Activated T-helper 9 cell treated with anti-CD3 and anti-CD28 coated beads, Interleukin-2, amount 50 U/mL, for 16 hours (primary cell): ENCODE results near the gene PLXDC2.

ENCODE experiments used
- DNase-seq: peaks from one replicate; pipeline ENCODE4 v3.0.0-alpha.2; 2020; ENCODE audit warnings: low read depth

The PLXDC2 gene

DNA sequence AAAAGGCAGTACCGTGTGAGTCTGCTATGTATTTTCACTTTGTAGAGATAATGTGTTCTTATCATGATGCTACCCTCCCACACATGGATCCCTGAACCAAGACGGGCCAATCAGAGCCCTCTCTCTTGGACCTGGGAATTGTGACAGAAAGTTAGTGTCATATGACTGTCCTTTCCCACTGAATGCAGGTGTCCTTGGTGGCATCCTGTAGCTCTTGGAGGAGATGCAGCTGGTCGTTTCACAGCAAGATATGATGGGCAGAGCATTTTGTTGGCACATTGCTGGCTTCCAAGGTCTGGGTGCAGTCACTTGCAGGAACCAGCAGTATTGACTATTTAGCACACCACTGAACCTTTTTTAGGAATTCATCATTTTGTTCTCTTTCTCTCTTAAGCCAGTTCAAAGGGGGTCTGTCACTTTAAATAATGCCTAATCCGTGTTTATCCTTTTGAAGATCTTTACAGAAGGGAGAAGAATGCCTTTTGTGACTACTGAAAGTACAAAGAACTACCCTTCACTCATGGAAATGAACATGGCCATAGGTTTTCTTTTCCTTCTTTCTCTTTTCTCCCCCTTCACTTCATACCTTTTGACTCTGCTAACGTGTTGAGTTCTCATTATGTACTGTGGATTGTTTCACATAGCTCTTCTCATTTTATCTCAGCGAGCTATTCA, 125.1 kb downstream of the PLXDC2 start:
- DNase-seq: no peak

DNA sequence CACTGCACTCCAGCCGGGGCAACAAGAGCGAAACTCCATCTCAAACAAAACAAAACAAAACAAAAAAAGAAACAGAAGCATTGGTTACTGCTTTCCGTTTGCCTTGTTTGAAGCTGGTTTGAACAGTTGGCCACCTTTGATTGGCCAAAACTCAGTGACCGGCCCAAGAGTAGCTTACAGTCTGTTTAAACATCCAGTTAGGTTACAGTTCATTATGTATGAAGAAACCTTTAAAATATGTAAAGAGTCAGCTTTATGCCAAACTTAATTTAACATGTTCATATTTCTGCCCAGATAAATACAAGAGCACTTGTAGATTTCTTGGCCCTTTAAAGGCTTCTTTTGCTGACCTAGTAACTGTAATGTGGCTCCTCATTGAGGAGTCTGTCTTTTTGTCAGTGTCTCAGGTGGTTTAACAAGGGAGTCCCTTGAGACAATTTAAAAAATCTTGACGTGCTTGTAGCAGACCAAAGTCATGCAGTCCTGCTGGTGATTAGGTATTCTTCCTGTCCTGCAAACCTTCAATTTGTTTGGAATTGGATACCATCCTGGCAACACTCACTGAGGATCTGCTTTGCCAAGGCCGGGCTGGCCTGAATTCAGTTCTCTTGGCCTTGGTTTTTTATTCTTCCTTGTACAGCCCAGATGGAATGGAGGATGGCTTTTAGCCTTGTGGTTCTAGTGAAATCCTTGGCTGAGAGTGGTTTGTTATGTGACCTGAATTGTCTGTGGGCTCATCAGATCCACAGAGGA, 128.9 kb downstream of the PLXDC2 start:
- no peak for DNase-seq

DNA sequence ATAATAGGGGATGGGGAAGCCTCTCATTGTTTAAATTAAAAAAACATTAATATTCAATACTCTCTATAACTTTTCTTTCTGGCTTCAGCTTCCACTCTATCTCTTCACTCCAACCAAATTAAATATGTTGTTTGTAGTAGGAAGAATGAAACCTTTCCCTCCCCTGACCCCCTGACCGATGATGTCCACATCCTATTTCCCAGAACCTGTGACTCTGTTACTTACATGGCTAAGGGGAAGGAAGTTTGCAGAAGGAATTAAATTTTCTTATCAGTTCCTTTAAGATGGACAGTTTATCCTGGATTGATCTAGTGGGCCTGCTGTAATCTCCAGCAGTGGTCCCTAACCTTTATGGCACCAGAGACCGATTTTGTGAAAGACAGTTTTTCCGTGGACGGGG, 130.0 kb downstream of the PLXDC2 start:
- DNase-seq: no peak

DNA sequence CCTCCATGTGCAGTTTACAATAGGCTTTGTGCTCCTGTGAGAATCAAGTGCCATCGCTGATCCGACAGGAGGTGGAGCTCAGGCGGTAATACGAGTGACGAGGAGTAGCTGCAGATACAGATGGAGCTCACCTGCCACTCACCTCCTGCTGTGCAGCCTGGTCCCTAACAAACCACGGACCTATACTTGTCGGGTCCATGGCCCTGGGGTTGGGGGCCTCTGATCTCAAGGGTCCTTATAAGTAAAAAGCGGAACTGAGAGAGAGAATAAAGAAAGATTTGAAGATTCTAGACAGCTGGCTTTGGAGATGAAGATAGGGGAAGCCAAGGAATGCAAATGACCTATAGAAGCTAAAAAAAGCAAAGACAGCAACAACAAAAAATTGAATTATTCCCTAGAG, 130.6 kb downstream of the PLXDC2 start:
- no peak for DNase-seq

DNA sequence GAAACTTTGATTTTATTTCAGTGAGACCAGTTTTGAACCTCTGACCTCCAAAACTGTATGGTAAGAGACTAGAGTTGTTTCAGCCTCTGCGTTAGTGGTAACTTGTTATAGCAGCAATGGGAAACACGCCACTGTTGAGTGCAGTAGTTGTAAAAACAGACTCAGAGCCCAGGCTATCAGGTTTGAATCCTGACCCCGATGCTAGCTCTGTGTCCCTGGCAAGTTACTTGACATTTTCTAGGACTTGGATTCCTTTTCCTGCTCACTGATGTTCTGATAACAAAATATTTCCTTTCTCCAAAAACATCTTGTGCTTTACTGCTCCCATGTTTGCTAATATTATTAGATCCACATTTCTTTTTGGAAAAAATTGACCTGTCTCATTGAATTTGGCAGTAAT, 131.0 kb downstream of the PLXDC2 start:
- DNase-seq: no peak

DNA sequence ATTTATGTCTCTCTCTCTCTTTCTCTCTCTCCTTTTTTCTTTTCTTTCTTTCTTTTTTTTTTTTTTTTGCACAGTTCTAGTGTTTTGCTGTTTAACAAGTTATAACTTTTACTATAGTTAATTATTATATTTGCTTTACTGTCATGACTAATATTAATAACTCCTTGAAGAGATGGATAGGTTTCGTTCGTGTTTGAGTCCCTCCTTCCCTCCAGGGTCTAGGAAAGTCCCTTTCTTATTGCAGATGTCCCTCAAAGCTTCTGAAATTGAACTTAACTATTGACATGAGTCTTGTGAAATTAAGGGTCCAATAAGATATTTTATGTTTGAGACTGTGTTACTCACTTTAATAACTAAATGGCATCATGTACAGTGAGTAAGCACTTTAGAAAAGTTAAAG, 131.4 kb downstream of the PLXDC2 start:
- DNase-seq: no peak

DNA sequence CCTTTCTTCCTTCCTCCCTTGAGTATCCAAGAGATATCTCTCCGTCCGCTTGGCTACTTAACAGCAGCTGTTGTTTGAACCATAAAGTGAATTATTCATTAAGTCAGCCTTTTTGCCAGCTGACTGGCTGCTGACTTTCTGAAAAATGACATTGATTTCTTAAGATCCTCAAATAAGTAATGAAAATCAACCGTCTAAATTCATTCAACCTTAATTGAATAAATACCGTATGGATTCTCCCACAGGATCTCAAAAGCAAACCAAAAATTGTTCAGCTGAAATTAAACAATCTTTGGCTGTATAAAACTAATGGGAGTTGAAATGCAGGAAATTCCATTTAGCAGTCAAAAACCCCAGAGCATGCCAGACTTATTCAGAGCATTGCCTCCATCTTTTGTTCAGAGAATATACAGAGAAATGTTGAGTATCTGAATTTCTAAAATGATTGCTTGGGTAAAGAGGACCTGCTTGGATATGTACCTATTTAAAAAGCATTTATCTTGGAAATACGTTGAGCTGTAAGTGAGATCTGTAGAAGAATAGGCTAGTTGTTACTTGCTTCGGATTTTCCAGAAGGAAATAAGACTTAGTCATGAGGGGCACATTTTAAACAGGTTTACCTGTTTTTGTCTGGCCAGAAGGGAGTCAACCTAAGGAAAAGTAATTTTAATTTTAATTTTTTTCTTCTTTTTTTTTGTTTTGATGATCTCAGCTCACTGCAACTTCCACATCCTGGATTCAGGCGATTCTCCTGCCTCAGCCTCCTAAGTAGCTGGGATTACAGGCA, 136.2 kb downstream of the PLXDC2 start:
- DNase-seq: no peak

DNA sequence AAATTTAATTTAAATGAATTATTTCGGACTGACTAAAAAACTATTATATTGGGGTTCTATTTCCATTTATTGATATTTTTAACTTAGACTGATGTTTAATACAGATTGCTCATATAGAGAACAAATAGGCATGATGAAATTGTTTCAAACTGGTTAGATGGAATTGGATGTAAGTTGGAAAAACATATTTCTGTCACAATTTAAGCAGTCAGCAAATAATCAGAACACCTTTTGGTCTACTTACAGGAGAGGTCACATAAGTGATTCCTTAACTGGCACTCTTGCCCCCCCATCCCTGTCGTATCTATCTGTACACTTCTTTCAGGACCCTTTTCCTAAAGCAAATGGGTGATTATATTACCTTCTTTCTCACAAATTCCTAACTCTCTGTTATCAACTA, 138.4 kb downstream of the PLXDC2 start:
- no peak for DNase-seq

DNA sequence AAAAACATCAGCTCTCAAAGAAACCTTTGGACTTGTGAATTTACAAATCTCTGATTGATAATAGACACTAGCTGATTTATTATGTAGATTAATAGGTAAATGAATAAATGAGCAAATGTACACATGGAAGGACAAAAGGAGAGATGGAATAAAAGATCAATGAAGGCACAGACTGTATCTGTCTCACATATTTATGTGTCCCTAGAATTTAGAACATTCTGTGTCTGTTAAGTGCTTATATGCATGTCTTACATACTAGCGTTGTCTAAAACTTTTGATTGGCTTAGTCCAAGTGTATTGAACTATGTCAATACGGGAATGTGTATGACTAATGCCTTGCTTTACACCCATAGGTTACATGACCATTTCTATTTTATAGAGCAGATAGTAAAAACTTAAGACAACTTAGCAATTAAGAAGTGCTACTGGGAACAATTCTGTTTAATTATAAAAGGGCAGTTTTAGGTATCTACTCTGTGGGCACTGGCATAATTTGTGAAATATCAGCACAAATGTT, 140.3 kb downstream of the PLXDC2 start:
- no peak for DNase-seq

DNA sequence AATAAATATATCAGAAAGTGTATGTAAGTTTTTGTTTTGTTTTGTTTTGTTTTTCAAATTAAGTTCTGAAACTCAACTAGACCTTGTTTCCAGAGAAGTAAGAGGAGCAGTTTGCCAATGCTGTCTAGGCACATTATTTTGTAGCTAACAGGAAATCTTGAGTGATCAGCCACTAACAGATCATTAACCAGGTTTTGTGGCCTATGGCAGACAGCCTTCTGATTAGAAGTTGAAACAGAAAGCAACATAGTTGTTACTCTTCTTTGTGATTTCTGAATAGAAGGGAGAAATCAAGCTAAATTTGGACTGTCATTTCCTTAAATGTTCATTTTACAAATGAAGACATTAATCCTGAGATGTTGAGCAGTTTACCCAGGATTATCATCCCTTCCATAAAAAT, 142.6 kb downstream of the PLXDC2 start:
- DNase-seq: no peak

DNA sequence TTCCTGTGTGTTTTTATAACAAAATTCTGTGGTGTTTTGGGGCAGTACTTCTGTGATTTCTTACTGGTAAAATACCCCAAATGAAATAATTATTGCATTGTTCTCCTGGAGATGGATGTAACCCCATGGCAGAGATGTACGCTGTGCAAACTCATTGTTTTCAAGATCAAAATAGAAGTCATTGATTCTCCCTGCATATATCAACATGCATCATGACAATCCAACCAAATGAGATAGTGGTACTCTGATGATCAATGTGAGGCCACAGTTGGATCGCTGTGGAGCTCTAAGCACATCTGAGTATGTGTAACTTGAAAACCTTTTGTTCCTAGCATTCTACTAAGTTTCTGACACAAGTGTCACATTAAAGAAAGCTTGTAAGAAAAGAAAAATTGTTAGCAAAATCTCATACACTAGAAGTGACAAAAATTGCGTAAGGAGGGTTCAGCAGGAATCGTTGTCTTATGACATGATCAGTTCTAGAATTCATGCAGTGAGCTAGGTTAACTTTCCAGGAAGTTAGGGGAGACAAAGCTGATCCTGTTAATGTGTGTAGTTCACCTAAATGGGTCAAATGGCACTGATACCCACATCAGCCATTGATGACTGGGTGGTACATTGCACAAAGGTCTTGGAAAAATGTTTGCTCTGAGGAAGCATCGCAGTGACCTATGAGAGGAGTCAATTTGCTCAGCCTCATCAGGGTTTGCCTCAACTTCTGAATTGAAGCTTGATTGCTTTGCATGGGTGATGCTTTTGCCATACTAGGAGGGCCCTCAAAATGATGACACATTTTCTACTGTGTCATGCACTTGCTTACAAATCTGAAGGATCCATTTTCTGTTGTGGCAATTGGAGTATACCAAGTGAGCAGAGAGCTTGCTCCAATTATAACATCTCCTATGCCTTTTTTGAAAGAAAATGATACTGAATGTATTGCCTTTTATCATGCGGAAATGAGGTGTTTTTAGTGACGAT, 145.1 kb downstream of the PLXDC2 start:
- DNase-seq: no peak

DNA sequence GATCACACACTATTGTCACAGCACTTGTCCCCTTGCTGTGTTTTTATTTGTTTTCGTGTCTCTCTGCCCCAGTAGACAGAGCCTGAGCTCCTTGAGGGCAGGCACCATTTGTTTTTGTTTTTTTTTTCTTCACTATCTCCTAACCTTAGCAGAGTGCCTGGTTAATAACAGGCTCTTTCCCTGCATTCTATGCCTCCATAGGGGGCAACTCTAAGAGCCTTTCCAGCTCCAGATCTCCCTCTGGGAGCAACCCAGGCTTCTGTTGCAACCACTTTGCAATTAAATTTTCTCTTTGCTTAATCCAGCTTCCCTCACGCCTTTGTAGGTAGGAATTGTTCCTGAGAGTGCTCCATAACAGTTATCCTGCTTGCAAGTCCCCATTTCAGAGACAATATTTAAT, 148.4 kb downstream of the PLXDC2 start:
- DNase-seq: no peak

DNA sequence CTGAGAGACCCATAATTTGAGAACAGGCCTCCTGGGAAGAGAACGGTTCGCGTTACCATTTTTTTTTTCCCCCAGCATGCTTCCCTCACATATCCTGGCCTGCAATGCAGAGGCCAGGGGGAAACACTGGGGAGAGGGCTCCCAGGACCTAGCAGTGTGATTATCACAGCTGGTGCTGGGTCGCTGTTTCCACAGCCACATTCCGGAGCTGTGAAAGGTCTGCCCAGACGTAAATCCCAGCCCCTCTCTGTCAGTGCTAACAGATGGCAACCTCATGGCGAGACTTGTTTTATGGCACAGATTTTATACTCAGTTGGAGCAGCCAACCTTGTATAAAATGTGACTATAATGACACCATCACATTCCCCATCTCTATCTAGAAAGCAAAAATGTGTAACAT, 150.5 kb downstream of the PLXDC2 start:
- no peak for DNase-seq

DNA sequence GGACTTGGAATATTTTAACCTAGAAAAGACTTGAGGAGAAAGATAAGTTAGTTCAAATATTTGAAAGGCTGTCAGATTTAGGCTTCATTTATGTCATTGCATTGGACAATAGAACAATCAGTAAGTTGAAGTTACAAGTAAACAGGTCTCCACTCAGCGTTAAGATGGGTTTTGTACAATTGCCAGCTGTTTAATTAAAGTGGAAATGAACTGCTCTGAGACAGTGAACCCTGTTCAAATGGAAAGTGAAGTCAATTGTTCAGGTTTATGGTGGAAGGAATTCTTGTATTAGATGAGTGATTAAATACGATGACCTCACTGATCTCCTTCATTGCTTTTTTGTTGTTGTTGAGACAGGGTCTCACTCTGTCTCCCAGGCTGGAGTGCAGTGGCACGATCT, 151.7 kb downstream of the PLXDC2 start:
- no peak for DNase-seq

DNA sequence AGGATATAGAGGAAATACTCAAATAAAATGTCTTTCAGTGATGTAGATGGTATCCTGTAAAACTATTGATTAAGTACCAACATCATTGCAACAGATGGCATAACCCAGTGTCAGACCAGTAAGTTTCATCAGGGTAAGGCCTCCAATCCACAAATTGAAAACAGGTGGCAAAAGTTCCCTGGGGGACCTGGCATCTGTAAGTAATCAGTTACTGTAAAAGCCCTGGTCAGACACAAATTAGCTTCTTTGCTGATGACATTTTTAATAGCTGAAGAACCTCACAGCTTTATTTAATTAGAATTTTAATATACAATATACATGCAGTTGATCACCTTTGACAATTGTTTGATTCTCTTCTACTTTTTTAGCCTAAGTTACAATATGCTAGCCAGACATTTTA, 152.5 kb downstream of the PLXDC2 start:
- DNase-seq: no peak

DNA sequence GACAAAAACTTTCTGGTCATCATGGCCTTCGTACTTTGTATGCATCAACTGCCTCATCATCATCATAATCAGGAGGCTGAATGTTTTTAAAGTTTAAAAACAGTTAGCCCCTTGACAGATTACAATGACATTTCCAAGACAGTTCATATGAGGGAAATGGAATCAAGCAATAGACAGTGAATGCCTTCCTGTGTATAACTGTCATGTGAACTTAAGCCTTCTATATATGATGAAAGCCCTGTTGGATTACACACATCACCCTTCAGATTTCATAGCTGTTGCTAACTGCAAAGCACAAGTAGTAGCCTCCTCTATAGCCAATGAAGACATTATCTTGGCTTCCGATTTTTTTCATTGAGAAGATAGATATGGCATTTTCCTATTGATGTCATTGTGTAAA, 154.0 kb downstream of the PLXDC2 start:
- no peak for DNase-seq

DNA sequence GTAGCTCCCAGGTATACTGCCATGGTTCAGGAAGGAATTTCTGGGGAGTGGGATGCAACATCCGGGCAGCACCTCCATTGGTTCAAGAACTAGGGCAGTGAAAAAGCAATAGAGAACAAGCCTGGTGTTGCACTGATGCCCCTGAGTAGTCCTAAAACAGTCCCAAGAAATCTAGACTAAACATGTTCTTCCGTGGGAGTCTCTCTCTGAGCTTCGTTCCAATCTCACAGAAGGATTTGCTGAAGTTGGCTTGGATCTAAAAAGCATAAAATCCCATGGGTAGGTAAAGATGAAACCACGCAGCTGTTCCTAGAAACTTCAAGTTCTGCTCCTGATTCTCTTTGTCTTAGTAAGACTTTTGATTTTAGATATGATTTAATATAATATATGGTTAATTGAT, 154.5 kb downstream of the PLXDC2 start:
- no peak for DNase-seq

DNA sequence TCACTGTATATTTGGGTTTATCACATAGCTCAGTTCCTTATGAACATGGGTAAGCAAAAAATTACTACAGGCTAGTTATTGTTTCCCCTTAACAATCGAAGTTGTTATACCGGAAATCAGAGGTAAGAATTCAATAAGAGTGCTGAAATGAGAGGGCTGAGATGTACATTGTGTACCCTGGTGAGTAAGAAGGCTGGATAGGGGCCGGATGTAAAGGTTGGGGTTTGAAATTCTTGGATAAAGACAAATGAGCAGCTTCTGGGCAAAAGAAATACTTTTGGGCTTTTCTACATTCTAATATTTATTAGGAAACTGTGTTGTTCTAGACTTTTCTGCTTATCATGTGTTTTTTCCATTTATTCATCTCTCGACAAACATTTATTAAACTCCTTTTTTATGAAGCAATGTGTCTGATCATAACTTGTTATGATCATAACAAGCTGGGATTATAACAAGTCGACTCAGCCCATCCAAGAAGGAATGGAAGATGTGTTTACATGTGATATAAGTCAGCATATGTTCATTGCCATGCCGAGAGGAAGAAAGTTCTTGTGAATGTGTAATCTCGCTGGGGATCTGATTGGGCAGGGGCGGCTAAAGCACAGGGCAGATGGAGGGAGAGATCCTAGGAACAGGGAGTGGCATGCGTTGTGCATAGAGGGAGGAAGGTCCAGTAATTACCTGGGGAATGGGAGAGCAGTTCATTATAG, 155.3 kb downstream of the PLXDC2 start:
- DNase-seq: no peak

DNA sequence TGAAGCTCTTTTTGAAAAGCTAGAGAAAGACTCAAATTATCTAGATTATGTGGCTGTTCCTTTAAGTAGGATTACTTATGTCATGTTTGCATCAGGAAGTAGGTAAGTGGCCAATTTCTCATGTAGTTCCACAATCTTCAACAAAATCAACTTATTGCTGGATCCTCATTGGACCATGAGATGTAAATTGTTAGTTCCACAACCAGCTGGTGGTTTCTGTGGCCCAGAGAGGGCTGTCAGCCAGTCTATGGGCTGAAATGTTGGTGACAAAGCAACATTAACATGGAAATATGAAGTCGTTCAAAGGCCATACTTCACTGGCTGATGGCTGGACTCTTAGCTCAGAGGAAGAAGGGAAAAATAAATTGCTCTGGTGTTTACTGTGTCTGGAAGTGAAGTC, 157.9 kb downstream of the PLXDC2 start:
- DNase-seq: no peak

DNA sequence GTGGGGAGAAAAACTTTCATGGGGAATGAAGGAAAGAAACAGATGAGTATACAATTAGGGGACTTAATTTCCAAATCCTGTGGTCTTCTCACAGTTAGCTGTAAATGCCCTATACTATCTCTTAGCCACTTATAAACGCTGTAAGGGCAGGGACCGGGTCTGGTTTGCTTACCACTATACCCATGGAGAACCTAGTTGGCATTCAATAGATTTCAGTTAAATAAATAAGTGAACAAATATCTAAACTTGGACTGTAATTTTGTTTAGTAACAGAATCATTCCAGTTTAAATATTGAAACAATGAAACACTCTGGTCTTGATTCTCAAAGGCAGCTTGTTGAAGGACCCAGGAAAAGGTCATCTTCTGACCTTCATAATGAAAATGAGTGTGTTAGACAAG, 158.3 kb downstream of the PLXDC2 start:
- no peak for DNase-seq

DNA sequence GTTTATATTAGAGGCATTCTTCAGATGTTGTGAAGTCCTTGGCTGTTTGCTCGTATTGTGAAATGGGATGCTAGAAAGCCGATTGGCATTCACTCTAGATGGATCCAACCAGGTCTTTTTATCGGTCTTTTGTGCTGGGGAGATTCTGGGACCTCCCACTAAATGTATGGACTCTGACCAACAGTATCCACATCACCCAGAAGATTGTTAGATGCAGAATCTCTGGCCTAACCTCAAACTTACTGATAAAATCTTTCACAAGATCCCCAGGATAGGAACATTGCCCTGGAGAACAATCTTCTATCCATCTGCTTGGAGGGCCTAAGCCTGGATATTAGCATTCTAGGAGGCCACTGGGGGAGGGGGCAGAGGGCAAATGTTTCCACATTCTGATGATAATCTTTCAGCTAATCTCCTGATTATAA, 160.9 kb downstream of the PLXDC2 start:
- no peak for DNase-seq
